HG03108 (cell line): ENCODE measurements around the gene CFAP46.

Experiments used
- ATAC-seq: cut with Tn5 transposase; IDR thresholded peaks from one replicate; pipeline ENCODE4 v1.9.1; 2021; ENCODE audit warnings: moderate library complexity; ENCODE audit not compliant: unreplicated experiment

Gene CFAP46

DNA sequence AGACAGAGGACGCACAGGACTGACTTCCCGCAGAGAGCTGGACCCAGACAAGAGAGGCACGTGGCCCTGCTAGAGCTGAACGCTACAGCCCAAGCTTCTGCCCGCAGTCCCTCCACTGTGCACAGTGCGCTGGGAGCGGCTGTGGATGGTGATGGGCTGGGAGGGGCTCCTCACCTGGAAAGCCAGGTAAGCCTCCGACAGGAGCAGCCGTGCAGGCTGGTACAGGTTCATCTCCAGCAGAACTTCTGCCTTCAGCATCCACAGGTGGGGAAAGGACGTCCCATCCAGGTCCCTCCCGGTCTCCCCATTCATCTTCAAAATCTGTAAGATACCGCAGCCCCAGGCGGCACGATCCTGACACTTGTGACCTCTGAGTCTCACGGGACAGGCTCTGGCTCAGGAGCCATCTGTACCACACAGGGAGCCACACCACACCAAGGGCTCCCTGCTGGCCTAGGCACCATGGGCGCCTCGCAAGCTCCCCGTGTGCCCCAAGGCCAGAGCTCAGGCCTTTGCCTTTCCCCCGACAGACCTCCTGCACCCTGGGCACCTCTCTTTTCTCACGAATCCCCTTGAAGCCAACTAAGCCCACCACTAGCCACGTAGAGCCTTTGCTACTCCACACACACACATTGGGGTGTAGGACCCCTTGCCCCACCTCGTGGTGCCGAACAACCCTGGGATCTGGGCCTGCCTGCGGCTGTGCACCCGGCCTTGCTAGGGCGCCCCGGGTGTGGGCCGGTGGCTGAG, 76.3 kb downstream of the CFAP46 start:
- ATAC-seq = no peak

DNA sequence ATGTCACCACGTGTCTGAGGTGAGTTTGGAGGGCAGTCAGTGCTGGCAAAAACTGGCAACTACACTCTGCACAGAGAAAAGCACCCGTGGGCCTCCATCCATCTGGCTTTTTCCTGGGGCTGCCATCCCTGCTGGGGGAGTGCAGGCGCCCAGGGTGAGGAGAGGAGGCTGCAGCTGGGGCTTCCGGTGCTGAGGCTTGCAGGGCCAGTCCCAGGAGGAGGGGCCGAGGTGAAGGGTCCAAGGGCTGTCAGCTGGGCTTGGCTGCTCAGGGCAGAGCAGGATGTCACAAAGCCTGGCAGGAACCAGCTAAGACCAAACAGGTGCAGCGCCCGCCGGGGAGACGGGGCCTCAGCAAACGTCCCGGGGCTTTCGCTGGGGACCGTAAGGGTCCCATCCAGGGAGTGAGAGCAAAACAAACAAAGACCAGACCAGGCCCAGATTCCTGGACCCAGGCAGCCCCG, 77.2 kb downstream of the CFAP46 start:
- no peak for ATAC-seq

DNA sequence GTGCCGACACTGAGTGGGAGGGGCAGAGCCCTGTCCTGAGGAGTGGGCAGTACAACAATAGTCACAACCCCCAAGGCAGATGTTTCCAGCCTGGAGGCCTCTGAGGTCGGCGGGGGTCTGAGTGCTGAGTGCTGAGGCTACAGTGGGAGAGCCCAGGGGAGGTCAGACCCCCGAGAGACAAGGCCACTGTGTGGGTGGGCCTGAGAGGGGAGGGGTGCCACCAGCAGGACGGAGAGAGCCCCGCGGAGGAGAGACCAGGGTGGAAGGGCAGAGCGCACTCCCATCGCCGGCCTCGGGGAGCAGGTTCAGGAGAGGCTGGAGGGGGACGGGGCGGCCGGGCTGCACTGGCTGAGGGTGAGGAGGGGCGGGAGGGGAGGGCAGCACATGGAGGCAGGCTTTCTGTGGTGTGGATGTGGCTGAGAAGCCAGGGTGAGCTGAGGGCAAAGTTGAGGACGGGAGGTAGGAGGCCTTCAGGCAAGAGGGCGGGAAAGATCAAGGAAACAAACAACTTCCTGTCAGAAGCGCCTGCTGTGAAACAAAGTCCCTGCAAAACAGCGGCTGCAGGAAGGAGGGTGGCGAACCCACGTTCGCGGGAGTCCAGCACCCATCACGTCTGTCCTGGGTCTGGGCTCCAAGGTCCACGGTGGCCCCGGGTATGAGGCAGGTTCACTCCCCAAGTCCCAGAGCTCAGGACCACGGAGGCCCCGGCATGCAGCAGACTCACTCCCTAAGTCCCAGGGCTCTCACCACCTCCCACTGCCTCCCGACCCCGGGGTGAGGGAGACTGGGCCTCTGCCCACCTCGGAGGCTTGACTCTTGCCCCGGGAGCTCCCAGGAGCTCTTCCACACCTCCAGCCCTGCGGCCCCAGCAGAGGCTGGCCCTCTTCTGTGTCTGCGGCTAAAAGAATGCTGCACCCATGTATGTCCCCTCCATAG, 79.6 kb downstream of the CFAP46 start:
- no peak for ATAC-seq

DNA sequence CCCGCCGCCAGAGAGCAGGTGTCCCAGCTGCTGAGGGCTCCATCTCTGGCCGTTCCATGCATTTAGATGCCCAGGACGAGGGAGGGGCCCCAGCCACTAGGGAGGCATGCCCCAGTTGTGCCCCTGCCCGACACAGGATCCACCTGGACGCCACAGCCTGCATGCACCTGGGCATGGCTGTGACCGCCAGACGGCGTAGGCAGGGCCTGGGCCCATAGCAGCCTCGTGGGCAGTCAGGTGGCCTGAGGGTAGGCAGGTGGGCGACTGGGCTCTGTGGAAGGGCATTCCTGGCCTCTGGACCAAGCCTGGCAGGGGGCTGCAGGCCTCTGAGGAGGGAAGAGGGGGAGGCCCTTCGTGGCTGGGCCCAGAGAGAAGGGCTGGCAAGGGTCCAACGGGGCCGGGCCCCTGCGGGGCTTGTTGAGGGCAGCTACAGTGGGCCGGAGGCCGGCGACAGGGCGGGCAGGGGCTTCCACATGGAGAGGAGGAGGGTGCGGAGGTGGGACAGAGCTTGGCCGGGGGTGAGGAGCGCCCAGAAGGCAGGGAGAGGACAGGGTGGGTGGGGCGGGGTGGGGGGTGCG, 80.4 kb downstream of the CFAP46 start:
- ATAC-seq = no peak

DNA sequence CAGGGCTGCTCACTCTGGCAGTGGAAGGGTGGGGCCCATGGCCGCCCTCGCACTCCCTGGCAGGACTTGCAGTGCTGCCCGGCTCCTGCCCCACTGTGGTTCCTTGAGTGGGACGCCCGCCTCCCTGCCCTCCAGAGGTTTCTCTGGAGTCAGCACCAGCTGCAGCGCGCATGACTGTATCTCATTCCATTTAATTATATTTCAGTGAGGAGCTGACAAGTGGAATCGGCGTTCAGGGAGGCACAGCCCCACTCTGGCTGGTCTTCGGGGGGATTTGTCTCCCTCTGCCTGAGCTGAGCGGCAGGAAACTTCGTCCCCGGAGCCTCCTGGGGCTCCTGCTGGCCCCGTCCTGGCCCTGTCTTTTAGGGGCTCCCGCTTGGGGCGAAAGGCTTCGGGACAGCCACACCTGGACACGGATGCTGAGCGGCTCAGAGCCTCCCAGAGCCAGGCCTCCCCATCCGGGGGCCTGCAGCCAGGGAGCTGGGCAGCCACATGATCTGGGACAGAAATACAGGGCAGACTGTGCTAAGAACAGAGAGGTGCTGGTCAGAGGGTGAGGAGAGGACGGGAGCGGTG, 81.2 kb downstream of the CFAP46 start:
- no peak for ATAC-seq

DNA sequence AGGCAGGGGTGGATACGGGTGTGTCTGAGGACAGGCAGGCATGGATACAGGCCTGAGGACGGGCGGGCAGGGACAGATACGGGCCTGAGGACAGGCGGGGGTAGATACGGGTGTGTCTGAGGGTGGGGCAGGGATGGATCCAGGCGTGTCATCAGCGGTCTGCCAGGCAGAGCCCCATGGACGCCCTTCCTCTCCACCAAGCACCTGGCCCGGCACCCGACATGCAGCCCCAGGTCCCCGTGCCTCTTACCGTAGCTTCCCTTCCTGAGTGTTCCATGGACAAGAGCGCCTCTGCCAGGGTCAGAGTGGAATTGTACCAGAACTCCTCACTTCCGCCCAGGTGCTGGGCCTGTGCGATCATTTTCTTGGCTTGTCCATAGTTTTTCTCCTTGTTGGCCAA, 81.8 kb downstream of the CFAP46 start:
- no peak for ATAC-seq

DNA sequence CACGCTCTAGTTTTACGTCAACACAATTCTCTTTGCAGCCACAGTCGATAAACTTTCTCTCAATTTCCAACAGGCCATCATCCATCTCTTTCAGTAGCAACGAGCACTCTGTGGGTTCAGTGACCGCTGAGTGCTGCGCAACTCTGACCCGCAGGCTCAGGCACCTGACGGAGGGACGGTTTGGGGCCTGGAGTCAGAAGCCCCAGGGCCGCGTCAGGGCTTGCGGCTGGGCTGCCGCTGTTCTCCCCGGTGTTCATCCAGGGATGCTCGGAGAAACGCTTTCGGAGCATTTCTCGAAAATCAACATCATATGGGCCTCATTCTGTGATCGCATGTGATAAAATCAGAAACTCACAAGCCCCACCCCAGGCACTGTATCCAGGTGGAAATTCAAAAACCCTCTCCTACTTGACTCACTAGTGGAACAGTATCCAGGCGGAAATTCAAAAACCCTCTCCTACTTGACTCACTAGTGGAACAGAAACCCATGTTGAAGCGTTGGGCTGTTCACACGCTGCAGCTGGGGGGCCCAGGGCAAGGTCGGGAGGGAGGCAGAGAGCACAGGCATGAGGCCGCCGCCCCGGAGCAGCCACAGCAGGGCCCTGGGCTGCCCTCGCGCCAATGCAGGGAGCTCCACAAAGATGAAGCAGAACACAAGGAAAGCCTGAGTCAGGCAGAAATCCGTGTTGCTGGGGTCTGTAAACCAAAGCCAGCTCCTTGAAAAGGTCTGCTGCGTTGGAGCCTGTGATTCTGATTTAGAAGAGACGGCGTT, 83.1 kb downstream of the CFAP46 start:
- ATAC-seq = no peak

DNA sequence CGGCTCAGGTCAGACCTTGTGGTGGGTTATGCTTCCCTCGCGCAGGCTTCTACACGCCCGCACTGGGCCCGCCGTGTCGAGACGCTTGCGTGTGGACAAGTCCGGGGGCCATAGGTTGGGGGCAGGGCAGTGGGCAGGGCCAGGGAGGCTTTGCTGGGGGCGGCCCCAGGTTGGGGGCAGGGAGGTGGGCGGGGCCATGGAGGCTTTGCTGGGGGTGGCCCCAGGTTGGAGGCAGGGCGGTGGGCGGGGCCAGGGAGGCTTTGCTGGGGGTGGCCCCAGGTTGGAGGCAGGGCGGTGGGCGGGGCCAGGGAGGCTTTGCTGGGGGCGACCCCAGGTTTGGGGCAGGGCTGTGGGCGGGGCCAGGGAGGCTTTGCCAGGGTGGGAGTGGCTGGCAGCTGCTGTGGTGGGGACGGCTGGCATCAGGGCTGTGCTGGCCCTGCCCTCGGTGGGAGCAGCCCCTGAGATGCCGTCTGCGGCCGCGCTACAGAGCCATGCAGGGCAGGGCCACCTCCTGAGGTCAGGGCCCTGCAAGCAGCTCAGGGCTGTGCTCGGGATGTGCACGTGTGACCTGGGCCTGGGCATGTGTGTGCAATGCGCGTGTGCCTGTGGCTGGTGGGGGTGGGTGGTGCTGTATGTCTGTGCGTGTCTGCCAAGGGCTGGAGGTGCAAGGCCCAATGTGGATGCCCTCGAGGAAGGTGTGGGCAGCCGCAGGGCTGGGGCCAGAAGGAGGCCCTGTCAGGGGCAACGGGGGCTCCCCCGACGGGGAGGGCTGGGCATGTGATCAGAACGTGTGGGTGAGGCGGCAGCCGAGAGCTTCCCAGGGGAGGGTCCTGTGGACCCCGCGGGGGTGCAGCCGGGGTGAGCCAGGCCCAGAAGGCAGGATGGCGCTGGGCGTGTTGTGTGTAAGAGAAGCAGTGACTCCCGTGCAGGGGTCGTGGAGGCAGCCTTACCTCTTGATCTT, 84.0 kb downstream of the CFAP46 start:
- ATAC-seq = no peak

DNA sequence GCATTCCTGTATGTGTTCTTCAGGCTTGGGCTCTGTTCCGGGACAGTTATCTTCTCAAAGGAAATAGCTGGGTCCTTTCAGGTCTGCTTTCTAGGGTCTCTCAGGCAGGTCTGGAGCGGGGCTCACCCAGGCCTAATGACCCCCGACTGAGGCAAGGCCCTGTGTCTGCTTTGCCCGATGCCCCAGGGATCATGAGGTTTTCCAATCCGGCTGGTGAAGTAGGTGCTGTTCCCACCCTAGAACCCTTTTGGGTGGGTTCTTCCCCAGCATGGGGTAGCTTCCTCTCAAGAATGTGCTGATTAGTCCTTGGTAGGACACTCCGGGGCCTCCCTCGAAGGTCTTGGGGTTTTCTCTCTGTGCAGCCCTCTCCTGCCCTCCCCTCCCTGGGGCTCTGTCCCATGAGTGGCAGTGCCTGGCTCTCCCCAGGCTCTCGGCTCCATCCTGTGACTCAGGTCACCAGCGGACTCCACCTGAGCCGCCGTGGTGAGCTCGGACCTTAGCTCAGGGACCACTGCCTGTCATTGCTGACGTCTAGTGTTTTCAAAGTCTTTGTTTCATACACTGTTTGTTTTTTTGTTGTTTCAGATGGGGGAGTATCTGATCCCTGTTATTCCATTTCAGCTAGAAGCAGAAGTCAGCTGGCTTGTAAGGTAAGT, 85.4 kb downstream of the CFAP46 start:
- ATAC-seq = no peak

DNA sequence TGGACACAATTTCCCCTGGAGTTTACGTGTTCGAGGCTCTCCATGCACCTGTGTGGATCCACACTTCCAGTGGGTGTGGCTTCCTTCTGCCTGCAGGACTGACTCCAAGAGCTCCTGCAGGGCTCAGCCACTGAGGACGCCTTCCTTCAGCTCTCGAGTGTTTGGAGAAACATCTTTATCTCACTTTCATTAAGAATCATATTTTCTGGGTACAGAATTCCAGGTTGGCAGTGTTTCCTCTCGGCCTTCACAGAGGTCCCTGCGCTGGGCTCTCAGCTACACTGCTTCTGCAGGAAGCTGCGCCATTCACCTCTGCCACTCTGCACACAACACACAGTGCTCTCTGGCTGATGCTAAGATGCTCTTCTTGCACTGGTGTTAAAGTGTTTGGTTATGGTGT, 86.5 kb downstream of the CFAP46 start:
- ATAC-seq = no peak

DNA sequence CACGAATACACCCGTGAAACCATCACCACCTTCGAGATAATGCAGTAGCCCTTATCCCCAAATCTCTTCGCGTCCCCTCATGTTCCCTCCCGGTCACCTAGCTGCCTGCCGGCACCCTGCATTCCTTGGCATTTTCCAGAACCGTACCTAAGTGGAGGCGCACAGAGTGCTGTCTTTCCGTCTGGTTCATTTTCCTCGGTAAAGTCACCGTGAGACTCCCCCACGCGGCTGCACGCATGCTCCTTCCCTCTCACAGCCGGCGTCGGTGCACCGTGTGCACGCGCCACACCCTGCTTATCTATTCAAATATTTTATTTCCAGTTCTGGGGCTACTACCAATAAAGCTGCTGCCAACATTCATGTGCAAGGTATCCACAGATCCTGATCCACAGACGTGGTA, 90.9 kb downstream of the CFAP46 start:
- no peak for ATAC-seq

DNA sequence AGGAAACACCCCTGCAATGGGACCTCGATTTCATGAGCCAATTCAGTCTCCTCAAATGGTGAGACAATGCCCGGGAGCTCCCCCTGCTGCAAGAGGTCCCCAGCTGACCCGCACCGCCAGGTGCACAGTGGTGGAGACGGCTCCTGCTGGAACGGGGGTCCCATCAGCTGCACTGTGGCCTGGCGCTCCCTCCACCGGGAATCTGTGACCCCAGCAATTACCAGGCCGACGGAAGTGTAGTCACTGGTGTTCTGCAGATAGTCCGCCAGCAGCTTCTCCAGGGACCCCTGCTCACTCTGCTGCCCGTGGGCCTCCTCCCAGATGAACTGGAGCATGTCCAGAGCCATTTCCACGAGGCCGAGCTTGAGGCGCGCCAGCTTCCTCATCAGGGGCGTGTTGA, 91.5 kb downstream of the CFAP46 start:
- no peak for ATAC-seq

DNA sequence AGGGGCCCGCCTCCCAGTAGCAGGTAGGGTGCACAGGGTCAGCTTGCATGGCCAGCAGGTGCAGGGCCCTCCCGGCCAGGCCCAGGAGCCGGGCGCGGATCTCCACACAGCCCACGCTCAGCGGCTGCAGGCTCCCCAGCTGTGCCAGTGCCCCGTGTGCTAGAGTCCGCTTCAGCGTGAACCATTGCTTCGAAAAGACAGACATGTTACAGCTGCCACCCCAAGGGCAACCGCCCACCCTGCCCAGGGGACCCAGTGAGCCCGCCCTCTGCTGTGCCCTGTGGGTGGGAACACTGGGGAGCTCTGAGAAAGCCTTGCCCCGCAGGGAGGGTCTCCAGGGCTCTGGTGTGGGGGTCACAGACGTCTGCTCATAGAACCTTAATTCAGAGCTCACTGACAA, 92.1 kb downstream of the CFAP46 start:
- no peak for ATAC-seq

DNA sequence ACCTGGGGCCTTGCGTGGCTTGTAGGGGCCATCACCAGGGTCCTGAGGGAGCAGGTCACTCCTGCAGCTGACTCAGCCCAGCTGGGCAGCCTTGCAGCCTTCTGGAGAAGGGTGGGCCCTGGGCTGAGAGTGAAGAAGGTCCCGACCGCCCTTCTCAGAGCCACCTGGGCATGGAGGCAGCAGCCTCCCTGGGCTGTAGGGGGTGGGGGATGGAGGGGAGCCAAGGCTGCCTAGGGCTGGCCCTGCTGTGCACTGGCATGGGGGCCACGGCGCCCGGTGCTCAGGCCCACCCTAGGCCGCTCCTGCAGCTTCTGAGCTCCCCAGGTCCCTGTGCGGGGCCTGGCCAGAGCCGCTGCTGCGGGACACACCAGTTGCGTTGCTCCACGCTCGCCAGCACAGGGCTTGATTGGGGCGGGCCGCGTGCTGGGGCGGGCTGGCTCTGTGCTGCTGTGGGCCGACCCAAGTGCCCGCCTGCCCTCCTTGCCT, 92.8 kb downstream of the CFAP46 start:
- no peak for ATAC-seq

DNA sequence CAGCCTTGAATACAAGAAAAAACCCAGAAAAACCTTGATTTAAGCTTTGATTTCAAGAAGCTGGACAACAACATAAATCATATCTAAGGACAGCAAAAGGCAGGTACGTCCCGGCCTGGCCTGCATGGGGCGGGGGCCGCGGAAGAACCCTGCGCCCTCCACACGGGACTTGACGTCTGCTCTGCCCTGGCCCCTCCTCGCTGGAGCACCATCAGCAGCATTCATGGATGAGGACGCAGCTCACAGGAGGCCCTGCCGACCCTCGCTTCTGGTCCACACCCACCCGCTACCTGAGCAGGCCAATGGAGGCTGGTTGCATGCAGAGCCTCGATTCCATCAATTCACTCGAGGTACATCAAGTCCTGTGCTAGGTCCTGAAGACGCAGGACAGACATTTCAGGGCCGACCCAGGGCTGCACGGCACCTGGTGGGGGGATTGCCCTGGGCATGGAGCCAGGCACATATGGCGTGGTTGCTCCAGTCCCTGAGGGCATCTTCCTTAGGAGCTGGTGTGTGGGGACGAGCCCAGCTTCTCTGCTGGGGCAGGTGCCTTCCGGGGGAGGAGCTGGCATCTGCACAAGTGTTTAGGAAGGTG, 93.3 kb downstream of the CFAP46 start:
- ATAC-seq = no peak

DNA sequence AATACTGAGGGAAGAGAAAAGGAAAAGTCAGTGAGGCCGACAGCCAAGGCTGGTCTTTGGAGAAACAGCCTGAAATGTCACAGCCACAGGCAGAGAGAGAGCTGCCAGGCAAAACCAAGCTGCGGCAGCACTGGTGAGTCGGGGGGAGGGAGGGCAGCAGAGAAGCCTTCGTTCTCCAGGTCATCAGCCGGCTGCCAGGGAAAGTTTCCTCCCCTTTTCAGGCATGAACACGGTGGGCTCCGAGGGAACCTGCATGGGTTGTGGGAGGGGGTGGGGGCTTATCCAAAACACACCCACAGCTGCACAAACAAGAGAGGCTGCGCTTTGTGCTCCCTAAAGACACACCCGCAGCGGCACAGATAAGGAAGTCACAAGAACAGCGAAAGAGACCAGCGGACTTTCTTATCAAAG, 94.1 kb downstream of the CFAP46 start:
- ATAC-seq = no peak

DNA sequence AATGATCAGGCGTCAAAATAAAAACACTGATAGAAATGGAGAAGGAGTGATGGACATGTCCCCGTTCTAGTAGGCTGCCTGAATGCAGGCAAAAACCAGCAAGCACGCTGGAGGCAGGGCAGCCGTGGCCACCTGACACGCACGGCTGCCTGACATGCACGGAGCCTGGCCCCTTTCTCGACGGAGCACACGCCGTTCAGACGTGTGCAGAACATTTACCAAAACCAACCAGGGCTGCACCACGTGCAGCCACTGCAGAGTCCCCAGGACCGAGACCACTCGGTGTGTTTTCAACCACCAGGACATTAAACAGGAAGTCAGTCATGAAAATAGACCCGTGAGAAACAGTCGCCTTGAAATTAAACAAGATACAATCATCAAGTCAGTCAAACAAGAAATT, 94.5 kb downstream of the CFAP46 start:
- ATAC-seq = no peak

DNA sequence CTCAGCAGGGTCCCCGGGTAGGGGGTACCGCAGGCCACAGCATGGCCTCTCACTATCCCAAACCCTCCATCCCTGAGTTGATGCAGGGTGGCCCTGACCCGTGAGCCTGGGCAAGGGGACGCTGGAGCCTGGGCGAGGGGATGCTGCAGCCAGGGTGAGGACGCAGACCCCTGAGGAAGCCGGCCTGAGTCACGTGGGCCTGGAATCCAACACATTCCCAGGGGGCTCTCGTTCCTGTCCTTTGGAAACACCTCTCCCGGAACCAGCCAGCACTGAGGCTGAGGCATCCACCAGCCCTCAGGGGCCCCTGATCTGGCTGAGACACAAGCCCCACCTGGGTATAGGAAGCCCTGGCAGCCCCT, 95.0 kb downstream of the CFAP46 start:
- ATAC-seq = no peak
